ENCODE data around the gene ZBTB21. TPM values are rescaled to one million over a fixed set of nuclear protein-coding genes. Genes with fewer than 3 reads are reported as not detected.
A peak's percentile ranks its signal among the peaks of the same experiment; 100 is the strongest.

Gene ZBTB21
- total and polyA plus RNA-seq, 2 of the 8 experiments (the other 6 are each of a cell fraction or from before 2014, with no cell fraction given), result 3.9 to 17.8 TPM

DNA sequence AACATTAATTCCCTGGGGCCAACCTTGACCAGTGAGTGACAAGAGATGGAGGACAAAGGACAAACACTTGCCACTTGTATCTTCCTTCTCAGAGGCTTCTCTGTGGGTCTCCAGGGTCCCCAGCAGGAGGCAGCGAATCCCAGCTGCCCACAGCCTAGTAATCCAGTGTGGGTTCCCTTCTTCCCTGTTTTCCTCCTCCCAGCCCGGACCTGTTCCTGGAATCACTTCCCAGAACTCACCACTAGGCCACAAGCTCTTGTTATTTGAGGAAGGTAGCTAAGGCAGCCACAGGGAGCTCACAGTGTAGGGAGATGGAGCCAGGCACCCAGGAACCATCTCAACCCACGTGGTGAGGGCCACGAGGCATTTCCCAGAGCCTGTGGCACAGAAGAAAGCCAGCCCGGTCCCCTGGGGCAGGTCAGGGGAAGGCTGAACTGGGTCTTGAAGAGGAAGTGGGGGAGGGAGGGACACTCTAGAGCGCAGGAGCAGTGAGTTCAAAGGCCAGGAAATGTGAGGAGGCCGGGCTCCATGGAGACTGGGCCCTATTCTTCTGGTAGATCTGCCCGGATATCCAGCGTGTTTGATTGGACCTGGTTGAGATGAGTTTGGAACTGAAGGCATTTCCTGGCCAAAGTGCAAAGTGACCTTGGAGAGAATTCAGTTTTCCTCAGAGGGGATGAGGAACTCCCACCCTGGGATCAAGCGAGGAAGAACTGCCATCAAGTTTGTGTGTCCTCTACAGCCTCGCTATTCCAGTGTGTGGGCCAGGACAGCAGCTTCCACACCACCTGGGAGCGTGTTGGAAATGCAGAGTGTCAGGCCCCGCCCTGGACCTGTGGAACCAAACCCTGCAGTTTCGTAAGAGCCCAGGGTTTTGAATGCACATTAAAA lies 36.1 kb downstream of the ZBTB21 start (continued):
- no peak for TF ChIP-seq CTBP2 (IDR thresholded peaks at IDR 0.05; ENCODE audit: borderline replicate concordance, insufficient read depth, insufficient read length, low read length)
- TF ChIP-seq JUND (IDR thresholded peaks at IDR 0.05; ENCODE audit: low read length), result no peak
- TF ChIP-seq CHD1 (IDR thresholded peaks at IDR 0.05; ENCODE audit: low read depth, low read length), result no peak
- no peak for TF ChIP-seq POLR2AphosphoS5 (IDR thresholded peaks at IDR 0.05; ENCODE audit: low read depth, low read length)
- no peak for TF ChIP-seq ASH2L (IDR thresholded peaks at IDR 0.05; ENCODE audit: low read length)
- no peak for TF ChIP-seq TCF12 (IDR thresholded peaks at IDR 0.05; ENCODE audit: low read depth, low read length)
- no peak for TF ChIP-seq RNF2 (IDR thresholded peaks at IDR 0.05; ENCODE audit: borderline replicate concordance, low read depth, low read length, missing control alignments, poor library complexity, severe bottlenecking)
- TF ChIP-seq CHD2 (IDR thresholded peaks at IDR 0.05; ENCODE audit: low read length), result no peak
- no peak for TF ChIP-seq NRF1 (IDR thresholded peaks at IDR 0.05; ENCODE audit: low read depth, low read length)
- TF ChIP-seq CBX8 (IDR thresholded peaks at IDR 0.05; ENCODE audit: borderline replicate concordance, low read depth, low read length), result no peak
- peak; percentile 21 to 65 (median 51) for TF ChIP-seq CTCF (IDR thresholded peaks at IDR 0.05; ENCODE audit: control extremely low read depth in 1 of 3, insufficient read depth in 1 of 3, low read depth in 1 of 3, low read length in 3 of 3)
- no peak for TF ChIP-seq SP2 (IDR thresholded peaks at IDR 0.05; ENCODE audit: low read length)
- no peak for TF ChIP-seq BCL11A (IDR thresholded peaks at IDR 0.05; ENCODE audit: low read depth in 2 of 2, low read length in 2 of 2)
- TF ChIP-seq RBBP5 (IDR thresholded peaks at IDR 0.05; ENCODE audit: borderline replicate concordance, low read depth, low read length), result no peak
- 0 out of 2 replicates have a peak, but pooled peaks have one; percentile 21 for TF ChIP-seq E2F6 (IDR thresholded peaks at IDR 0.05)
